K562 treated with DMSO at 1 percent for 12 hours (cell line): ENCODE data around the gene UNC93A. TPM values are rescaled to one million over a fixed set of nuclear protein-coding genes. Genes with fewer than 3 reads are reported as not detected.

ENCODE experiments used
- total RNA-seq: library from RNA; unstranded; fragments of 300-600 nt; gene quantifications from 2 replicates; pipeline ENCODE4 v1.2.3, GENCODE V29; 2022; ENCODE audit not compliant: insufficient read depth

Gene UNC93A
- total RNA-seq: not detected in 2 replicates

GRCh38 chr6:167290786-167291622 is at the start of gene UNC93A:
UNC93A (plus strand) TSS chr6:167291315; CDS start chr6:167291490, 175 bp downstream.

Other genes starting within 250 kb of the UNC93A start
- gene CCR6, start 168.2 kb upstream of the UNC93A start, total RNA-seq: not detected in 2 replicates
- gene GPR31, start 133.3 kb upstream of the UNC93A start, total RNA-seq: not detected in 2 replicates
- gene TTLL2, start 33.8 kb downstream of the UNC93A start, total RNA-seq: not detected in 2 replicates